Upper lobe of left lung (tissue), 6 donors: ENCODE measurements around the gene PCNX2. TPM values are rescaled to one million over a fixed set of nuclear protein-coding genes. Genes with fewer than 3 reads are reported as not detected.

Experiments
- ATAC-seq, 2 donors: fragments of 200-7000 bp; cut with Tn5 transposase; one replicate each; pipeline ENCODE4 v1.9.1; 2022; ENCODE audit warnings: mild to moderate bottlenecking in 2 of 2, moderate library complexity in 2 of 2; ENCODE audit not compliant: low FRiP score in 2 of 2
- DNase-seq, 2 donors: peaks; one replicate each; pipeline ENCODE4 v3.0.0-alpha.2; 2019 to 2020
- H3K27ac ChIP-seq, 4 donors: fragments of 200-600 bp; sonication (generic); one replicate each; pipeline ENCODE4 v1.5.1; 2016 to 2019
- H3K27me3 ChIP-seq, 4 donors: fragments of 200-600 bp; sonication (generic); one replicate each; pipeline ENCODE4 v1.5.1; 2017 to 2019
- H3K36me3 ChIP-seq, 4 donors: fragments of 200-600 bp; sonication (generic); one replicate each; pipeline ENCODE4 v1.5.1; 2016 to 2019
- H3K4me1 ChIP-seq, 4 donors: fragments of 200-600 bp; sonication (generic); one replicate each; pipeline ENCODE4 v1.5.1; 2018 to 2019
- H3K4me3 ChIP-seq, 4 donors: fragments of 200-600 bp; sonication (generic); one replicate each; pipeline ENCODE4 v1.5.1; 2017 to 2019; ENCODE audit warnings: mild to moderate bottlenecking in 2 of 4, moderate library complexity in 1 of 4
- H3K9me3 ChIP-seq, 4 donors: fragments of 200-600 bp; sonication (generic); one replicate each; pipeline ENCODE4 v1.5.1; 2018 to 2019
- EP300 ChIP-seq, 4 donors: sonication (generic); formaldehyde crosslinking; IDR thresholded peaks; one replicate each; pipeline ENCODE4 v1.5.1; 2017; ENCODE audit warnings: antibody characterized with exemption in 4 of 4, control low read depth in 2 of 4
- POLR2A ChIP-seq, 4 donors: fragments of 450-650 bp; IDR thresholded peaks; one replicate each; pipeline ENCODE4 v1.5.1; 2016 to 2017; ENCODE audit warnings: antibody characterized with exemption in 4 of 4, mild to moderate bottlenecking in 2 of 4
- POLR2AphosphoS5 ChIP-seq, 2 donors: sonication (generic); formaldehyde crosslinking; IDR thresholded peaks; one replicate each; pipeline ENCODE4 v1.5.1; 2017; ENCODE audit warnings: antibody characterized with exemption in 2 of 2
- WGBS, 2 donors: methylation state at CpG; one replicate each; pipeline ENCODE4 v1.1.5; 2017 to 2018; 5-methylcytosine and 5-hydroxymethylcytosine counted together
- total RNA-seq, 6 donors: library from RNA; depleted of rRNA in 4 of 6; stranded (reverse); fragments of >200 nt in 4 of 6; gene quantifications; one replicate each; pipeline versions ENCODE4 v1.1.0 to v1.2.1, GENCODE V29; 2016 to 2021
- TF ChIP-seq, protein P1 (sequence below), 6 experiments: fragments of 450-650 bp in 4 of 6; fragments of 200-600 bp in 2 of 6; sonication (generic) in 2 of 6; IDR thresholded peaks; one replicate each; pipeline ENCODE4 v1.5.1; 2016 to 2019; ENCODE audit warnings: antibody characterized with exemption in 6 of 6
- donor health status: DM: no; HTN: no; CAD: no; lungs with moderate emphysema.
- donor health status: DM: no; HTN: yes; CAD: no; lungs with severe emphysema.

Gene PCNX2
- total RNA-seq, 6 donors from 2014 or later, result 8.2 to 27.2 (median 14.5) TPM

DNA sequence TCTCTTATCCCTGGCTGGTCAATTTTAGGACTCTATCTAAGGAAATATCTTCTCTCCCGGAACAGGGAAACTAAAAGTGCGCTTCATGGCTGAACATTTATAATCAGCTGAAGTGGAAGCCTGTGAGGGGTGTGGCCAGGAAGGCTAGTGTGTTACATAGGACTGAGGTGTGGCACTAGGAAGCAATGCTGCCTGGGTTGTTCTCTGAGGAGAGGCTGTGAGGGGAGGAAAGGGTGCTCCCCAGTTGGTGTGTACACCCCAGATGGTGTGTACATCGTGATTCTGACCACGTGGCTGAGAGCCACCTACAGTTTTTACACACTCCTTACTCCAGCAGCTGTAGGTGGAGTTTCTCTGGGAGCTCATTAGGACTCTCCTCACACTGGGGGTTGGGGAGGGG lies 328.9 kb downstream of the PCNX2 start:
- DNase-seq, result peak in 1 of 2 donors; percentile 65
- Histone ChIP-seq H3K4me1 (peaks cover 14 to 27% (median 21%) of the 10 kb centered on the region in 4 donors), H3K27me3 (no peaks in the 10 kb centered on the region), H3K27ac (peak overlapping the region in 2 of 4 donors; percentile 31 to 41), H3K4me3 (no peak overlapping the region), H3K9me3 (no peaks in the 10 kb centered on the region), H3K36me3 (peaks cover 0 to 34% (median 12%) of the 10 kb centered on the region in 4 donors)
- 31 to 35% methylated on average over 4 of the region's 4 CpGs for WGBS, 2 donors
- TF ChIP-seq EP300 (IDR thresholded peaks at IDR 0.05), result no peak
- TF ChIP-seq, protein P1, sequence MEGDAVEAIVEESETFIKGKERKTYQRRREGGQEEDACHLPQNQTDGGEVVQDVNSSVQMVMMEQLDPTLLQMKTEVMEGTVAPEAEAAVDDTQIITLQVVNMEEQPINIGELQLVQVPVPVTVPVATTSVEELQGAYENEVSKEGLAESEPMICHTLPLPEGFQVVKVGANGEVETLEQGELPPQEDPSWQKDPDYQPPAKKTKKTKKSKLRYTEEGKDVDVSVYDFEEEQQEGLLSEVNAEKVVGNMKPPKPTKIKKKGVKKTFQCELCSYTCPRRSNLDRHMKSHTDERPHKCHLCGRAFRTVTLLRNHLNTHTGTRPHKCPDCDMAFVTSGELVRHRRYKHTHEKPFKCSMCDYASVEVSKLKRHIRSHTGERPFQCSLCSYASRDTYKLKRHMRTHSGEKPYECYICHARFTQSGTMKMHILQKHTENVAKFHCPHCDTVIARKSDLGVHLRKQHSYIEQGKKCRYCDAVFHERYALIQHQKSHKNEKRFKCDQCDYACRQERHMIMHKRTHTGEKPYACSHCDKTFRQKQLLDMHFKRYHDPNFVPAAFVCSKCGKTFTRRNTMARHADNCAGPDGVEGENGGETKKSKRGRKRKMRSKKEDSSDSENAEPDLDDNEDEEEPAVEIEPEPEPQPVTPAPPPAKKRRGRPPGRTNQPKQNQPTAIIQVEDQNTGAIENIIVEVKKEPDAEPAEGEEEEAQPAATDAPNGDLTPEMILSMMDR (IDR thresholded peaks at IDR 0.05), result no peak
- no peak for TF ChIP-seq POLR2AphosphoS5 (IDR thresholded peaks at IDR 0.05)
- peak in 1 of 4 donors; percentile 15 for TF ChIP-seq POLR2A (IDR thresholded peaks at IDR 0.05)
- ATAC-seq, result peak; percentile 20 to 83

DNA sequence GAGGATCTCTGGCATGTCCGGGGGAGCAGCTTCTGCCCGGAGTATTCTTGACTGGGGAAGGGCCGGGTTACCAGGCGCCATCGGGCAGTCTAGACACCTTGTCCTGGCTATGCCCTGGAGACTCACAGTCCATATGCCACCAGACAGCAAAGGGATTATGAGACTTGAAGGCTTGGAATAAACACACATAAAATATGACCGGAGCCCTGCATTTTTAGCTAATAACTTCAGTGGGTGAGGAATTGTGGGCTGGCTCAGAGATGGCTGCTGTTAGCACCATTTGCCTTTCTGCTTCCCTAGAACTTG lies 329.7 kb downstream of the PCNX2 start:
- ATAC-seq, result no peak

DNA sequence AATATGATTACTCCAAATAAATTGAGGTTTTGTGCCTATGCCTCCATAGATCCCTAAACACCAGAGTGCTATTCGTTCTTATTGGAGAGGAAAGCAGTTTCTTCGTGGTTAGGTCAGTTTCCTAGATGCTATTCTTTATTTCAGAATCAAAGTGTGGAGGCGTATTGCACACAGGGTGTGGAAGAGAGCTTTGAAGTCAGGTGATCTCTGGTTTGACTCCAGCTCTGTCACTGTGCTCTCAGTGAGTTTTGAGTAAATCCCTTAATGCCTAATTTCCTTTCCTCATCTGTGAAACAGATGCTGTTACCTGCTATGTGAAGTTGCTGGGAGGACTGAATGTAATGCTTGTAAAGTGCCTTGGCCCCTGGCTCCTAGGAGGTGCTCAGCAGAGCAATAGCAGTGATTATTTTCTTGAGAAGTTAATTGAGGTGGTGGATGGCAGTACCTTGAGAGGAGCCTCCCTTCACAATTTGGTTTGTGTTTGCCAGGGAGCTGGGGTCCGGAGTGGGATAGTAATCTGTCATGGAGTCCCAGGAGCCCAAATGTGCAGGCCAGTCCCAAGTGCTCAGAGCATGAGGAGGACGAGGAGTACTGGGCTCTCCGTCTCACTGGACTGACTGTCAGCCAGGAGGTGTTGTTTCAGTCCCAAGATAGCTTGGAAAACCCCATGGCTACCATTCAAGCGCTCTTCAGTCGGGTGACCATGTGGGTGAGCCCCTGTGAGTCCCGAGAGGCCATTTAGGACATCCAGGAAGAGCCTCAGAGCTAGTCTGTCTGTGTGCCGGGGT lies 330.2 kb downstream of the PCNX2 start:
- H3K4me3 ChIP-seq, result no peak overlapping the region
- ATAC-seq (no peak), DNase-seq (no peak)
- TF ChIP-seq, protein P1 (IDR thresholded peaks at IDR 0.05), result no peak
- no peak for TF ChIP-seq POLR2A (IDR thresholded peaks at IDR 0.05)
- TF ChIP-seq POLR2AphosphoS5 (IDR thresholded peaks at IDR 0.05), result no peak
- TF ChIP-seq EP300 (IDR thresholded peaks at IDR 0.05), result no peak
- peaks cover 14 to 27% (median 21%) of the 10 kb centered on the region in 4 donors for H3K4me1 ChIP-seq
- WGBS, 2 donors, result 79 to 87% methylated on average over 6 to 10 of the region's 10 CpGs
- no peaks in the 10 kb centered on the region for H3K27me3 ChIP-seq
- peaks cover 0 to 22% (median under 1%) of the 10 kb centered on the region in 4 donors for H3K36me3 ChIP-seq
- H3K9me3 ChIP-seq, result no peaks in the 10 kb centered on the region
- H3K27ac ChIP-seq, result peak overlapping the region in 2 of 4 donors; percentile 31 to 33

More for the DNA sequence above, 329.7 kb downstream of the PCNX2 start:
- no peaks in the 10 kb centered on the region for H3K27me3 ChIP-seq
- TF ChIP-seq, protein P1 (IDR thresholded peaks at IDR 0.05), result no peak
- TF ChIP-seq EP300 (IDR thresholded peaks at IDR 0.05), result no peak
- no peak for TF ChIP-seq POLR2A (IDR thresholded peaks at IDR 0.05)
- TF ChIP-seq POLR2AphosphoS5 (IDR thresholded peaks at IDR 0.05), result no peak
- peaks cover 14 to 27% (median 21%) of the 10 kb centered on the region in 4 donors for H3K4me1 ChIP-seq
- H3K36me3 ChIP-seq, result peaks cover 0 to 26% (median 6%) of the 10 kb centered on the region in 4 donors
- WGBS, 2 donors, result 84 to 87% methylated on average over 4 to 6 of the region's 6 CpGs
- no peak for DNase-seq
- no peaks in the 10 kb centered on the region for H3K9me3 ChIP-seq
- H3K27ac ChIP-seq, result peak overlapping the region in 2 of 4 donors; percentile 31 to 33
- no peak overlapping the region for H3K4me3 ChIP-seq

DNA sequence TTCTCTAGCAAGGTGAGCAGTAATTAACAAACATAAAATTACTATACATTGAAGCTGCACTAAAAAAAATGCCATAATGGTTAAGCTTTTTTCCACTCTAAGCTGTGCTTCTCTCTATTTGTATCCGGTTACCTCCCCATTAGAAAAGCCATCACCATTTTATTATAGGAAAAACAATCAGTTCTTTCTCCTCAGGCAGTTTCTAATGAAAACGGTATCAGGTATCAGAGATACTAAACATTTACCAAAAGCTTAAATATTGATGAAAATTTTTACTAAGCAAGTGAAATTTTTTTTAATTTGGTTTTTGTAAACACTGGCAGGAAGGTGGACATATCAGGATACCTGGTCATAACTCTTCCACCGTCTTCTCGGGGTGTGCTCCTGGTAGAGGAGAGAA lies 330.9 kb downstream of the PCNX2 start:
- Histone ChIP-seq H3K4me1 (peaks cover 14 to 27% (median 21%) of the 10 kb centered on the region in 4 donors), H3K27me3 (no peaks in the 10 kb centered on the region), H3K9me3 (no peaks in the 10 kb centered on the region), H3K36me3 (peaks cover 0 to 16% (median 0%) of the 10 kb centered on the region in 4 donors), H3K4me3 (no peak overlapping the region), H3K27ac (no peak overlapping the region)
- TF ChIP-seq POLR2A (IDR thresholded peaks at IDR 0.05) (no peak), POLR2AphosphoS5 (IDR thresholded peaks at IDR 0.05) (no peak), EP300 (IDR thresholded peaks at IDR 0.05) (no peak)
- TF ChIP-seq, protein P1 (IDR thresholded peaks at IDR 0.05), result no peak
- 93 to 97% methylated on average over 4 of the region's 4 CpGs for WGBS, 2 donors
- DNase-seq (no peak), ATAC-seq (no peak)
